Thoracic aorta (tissue), 2 donors: ENCODE measurements around the gene IFT43. TPM values are rescaled to one million over a fixed set of nuclear protein-coding genes. Genes with fewer than 3 reads are reported as not detected.

Experiments
- ATAC-seq: fragments of 150-250 bp; one replicate; pipeline ENCODE4 v1.8.0; 2017; ENCODE audit warnings: low read depth; ENCODE audit not compliant: insufficient number of reproducible peaks, low FRiP score
- DNase-seq: peaks from one replicate; pipeline ENCODE4 v3.0.0-alpha.2; 2020; ENCODE audit warnings: low spot score
- H3K27ac ChIP-seq, 2 donors: fragments of 200-600 bp; sonication (generic); 1 replicate in 1 of 2; 2 replicates in 1 of 2; pipeline ENCODE4 v1.5.1; 2016; ENCODE audit warnings: mild to moderate bottlenecking in 2 of 2, moderate library complexity in 2 of 2
- H3K27me3 ChIP-seq: fragments of 200-600 bp; sonication (generic); replicated peaks from 2 replicates; pipeline ENCODE4 v1.6.0; 2016; ENCODE audit warnings: mild to moderate bottlenecking; ENCODE audit not compliant: insufficient read depth
- H3K36me3 ChIP-seq: fragments of 200-600 bp; sonication (generic); one replicate; pipeline ENCODE4 v1.5.1; 2016
- H3K4me1 ChIP-seq, 2 donors: fragments of 200-600 bp; sonication (generic); 1 replicate in 1 of 2; 2 replicates in 1 of 2; pipeline versions ENCODE4 v1.5.1 to v1.6.0; 2016; ENCODE audit warnings: low read depth in 2 of 2, mild to moderate bottlenecking in 1 of 2; ENCODE audit not compliant: control insufficient read depth in 1 of 2
- H3K4me3 ChIP-seq: fragments of 200-600 bp; sonication (generic); 2 replicates; pipeline ENCODE4 v1.5.1; 2016; ENCODE audit warnings: mild to moderate bottlenecking
- H3K9me3 ChIP-seq: fragments of 200-600 bp; sonication (generic); 2 replicates; pipeline ENCODE4 v1.5.1; 2016
- total RNA-seq, 2 donors: library from RNA; depleted of rRNA; stranded (reverse); fragments of >200 nt; gene quantifications; one replicate each; pipeline versions ENCODE4 v1.1.0 to v1.2.3, GENCODE V29; 2016
- TF ChIP-seq, protein P1 (sequence below): fragments of 200-600 bp; sonication (generic); IDR thresholded peaks from one replicate; pipeline ENCODE4 v1.5.1; 2019; ENCODE audit warnings: antibody characterized with exemption

Gene IFT43
- total RNA-seq, 2 donors from 2014 or later, result 27.5 to 80.8 TPM

GRCh38 chr14:76112889-76113624 lies 127.5 kb downstream of the IFT43 start:
- H3K36me3 ChIP-seq, result no peaks in the 10 kb centered on the region
- no peaks in the 10 kb centered on the region for H3K27me3 ChIP-seq
- no peak for DNase-seq
- no peaks in the 10 kb centered on the region for H3K9me3 ChIP-seq
- no peaks in the 10 kb centered on the region for H3K4me1 ChIP-seq
- H3K27ac ChIP-seq, result no peak overlapping the region
- TF ChIP-seq, protein P1, sequence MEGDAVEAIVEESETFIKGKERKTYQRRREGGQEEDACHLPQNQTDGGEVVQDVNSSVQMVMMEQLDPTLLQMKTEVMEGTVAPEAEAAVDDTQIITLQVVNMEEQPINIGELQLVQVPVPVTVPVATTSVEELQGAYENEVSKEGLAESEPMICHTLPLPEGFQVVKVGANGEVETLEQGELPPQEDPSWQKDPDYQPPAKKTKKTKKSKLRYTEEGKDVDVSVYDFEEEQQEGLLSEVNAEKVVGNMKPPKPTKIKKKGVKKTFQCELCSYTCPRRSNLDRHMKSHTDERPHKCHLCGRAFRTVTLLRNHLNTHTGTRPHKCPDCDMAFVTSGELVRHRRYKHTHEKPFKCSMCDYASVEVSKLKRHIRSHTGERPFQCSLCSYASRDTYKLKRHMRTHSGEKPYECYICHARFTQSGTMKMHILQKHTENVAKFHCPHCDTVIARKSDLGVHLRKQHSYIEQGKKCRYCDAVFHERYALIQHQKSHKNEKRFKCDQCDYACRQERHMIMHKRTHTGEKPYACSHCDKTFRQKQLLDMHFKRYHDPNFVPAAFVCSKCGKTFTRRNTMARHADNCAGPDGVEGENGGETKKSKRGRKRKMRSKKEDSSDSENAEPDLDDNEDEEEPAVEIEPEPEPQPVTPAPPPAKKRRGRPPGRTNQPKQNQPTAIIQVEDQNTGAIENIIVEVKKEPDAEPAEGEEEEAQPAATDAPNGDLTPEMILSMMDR, result no peak
- no peak for ATAC-seq
- no peak overlapping the region for H3K4me3 ChIP-seq

DNA sequence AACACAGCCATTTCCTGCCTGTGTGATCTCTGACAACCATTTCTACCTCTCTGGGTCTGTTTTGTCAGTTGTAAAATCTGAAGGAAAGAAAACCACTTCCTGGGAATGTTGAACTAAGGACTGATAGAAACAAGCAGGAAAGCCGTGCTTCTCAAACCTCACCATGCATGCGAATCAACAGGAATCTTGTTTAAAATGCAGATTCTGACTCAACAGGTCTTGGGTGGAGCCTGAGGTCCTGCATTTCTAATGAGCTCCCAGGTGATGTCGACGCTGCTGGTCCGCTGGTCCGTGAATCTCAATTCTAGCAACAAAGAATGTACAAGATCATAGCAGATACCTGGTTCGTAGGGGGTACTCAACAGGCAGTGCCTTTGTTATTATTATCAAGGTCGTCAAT lies 128.1 kb downstream of the IFT43 start:
- Histone ChIP-seq H3K36me3 (no peaks in the 10 kb centered on the region), H3K27me3 (no peaks in the 10 kb centered on the region), H3K4me3 (no peak overlapping the region), H3K4me1 (no peaks in the 10 kb centered on the region), H3K27ac (no peak overlapping the region), H3K9me3 (no peaks in the 10 kb centered on the region)
- TF ChIP-seq, protein P1, result no peak
- DNase-seq, result no peak
- no peak for ATAC-seq

GRCh38 chr14:76115010-76115422 lies 129.5 kb downstream of the IFT43 start:
- Histone ChIP-seq H3K27ac (no peak overlapping the region), H3K4me1 (no peaks in the 10 kb centered on the region), H3K27me3 (no peaks in the 10 kb centered on the region), H3K9me3 (no peaks in the 10 kb centered on the region), H3K4me3 (no peak overlapping the region), H3K36me3 (no peaks in the 10 kb centered on the region)
- TF ChIP-seq, protein P1, result no peak
- DNase-seq, result no peak
- ATAC-seq, result no peak

GRCh38 chr14:76117789-76118484 lies 132.4 kb downstream of the IFT43 start:
- TF ChIP-seq, protein P1, result no peak
- H3K9me3 ChIP-seq, result no peaks in the 10 kb centered on the region
- no peak overlapping the region for H3K27ac ChIP-seq
- no peaks in the 10 kb centered on the region for H3K27me3 ChIP-seq
- no peaks in the 10 kb centered on the region for H3K36me3 ChIP-seq
- H3K4me1 ChIP-seq, result no peaks in the 10 kb centered on the region
- no peak overlapping the region for H3K4me3 ChIP-seq
- DNase-seq (no peak), ATAC-seq (no peak)

DNA sequence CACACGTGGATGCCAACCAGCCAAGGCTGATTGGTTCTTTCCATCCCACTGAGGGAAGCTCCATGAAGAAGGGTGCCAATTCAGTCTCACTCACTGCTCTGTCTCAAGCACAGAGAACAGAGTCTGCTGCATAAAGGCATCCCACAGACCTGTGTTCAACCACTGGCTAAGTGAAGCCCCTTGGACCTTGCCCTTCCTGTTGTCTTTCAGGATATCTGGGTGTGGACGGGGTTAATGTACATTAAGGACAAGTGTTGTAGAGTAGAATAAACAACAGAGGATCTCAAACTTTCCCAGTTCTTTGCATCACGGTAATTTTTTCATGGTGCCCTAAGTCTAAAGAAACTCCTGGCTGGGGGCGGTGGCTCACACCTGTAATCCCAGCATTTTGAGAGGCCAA lies 133.0 kb downstream of the IFT43 start:
- Histone ChIP-seq H3K9me3 (no peaks in the 10 kb centered on the region), H3K4me3 (no peak overlapping the region), H3K27ac (no peak overlapping the region), H3K27me3 (no peaks in the 10 kb centered on the region), H3K36me3 (no peaks in the 10 kb centered on the region), H3K4me1 (no peaks in the 10 kb centered on the region)
- TF ChIP-seq, protein P1, result no peak
- ATAC-seq (no peak), DNase-seq (no peak)
